Activated CD8-positive, alpha-beta memory T cell treated with anti-CD3 and anti-CD28 coated beads for 48 hours (primary cell): ENCODE results near the gene VSTM2B.

ENCODE experiments used
- DNase-seq, 3 experiments: peaks; one replicate each; pipeline ENCODE4 v3.0.0-alpha.2; 2020; ENCODE audit warnings: low read depth in 2 of 3, low spot score in 2 of 3

The VSTM2B gene

GRCh38 chr19:29563486-29564101 is 37.8 kb downstream of the VSTM2B start:
- DNase-seq: no peak

DNA sequence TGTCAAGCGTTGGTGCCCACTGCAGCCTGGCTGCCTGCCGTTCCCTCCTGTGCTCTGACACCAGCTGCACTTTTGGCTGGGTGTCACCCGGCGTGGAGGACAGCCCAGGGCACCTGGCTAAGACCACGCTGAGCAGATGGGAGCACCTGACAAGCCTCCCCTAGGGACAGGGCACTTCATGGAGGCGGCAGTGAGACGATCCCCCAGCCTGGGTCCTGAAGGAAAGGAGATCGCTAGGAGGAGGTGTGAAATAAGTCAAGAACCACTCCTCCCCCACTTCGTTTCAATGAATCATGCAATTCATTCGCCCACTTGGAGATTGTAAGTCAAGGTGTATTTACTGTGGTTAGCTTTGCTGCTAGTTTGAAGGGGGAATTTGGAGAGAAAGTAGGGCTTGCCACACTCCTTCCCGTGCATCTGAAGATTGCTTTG is 38.8 kb downstream of the VSTM2B start:
- no peak for DNase-seq

DNA sequence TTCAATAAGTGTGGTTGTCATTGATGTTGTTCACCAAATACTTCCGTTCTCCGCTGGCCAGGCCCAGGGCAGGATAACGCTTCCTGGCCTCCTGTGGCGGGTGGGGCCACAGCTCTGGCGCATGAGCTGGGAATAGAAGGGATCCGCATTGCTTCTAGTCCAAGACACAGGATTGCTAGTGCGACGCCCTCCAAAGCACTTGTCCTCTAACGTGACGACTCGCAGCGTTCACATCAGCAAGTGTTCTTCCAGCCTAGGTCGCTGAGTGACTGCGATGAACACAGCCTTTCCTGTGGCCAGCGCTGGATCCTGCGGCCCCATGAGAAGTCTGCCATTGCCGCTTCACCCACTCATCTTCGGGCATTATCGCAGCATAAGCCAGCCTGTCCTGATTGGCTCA is 39.4 kb downstream of the VSTM2B start:
- DNase-seq: no peak

DNA sequence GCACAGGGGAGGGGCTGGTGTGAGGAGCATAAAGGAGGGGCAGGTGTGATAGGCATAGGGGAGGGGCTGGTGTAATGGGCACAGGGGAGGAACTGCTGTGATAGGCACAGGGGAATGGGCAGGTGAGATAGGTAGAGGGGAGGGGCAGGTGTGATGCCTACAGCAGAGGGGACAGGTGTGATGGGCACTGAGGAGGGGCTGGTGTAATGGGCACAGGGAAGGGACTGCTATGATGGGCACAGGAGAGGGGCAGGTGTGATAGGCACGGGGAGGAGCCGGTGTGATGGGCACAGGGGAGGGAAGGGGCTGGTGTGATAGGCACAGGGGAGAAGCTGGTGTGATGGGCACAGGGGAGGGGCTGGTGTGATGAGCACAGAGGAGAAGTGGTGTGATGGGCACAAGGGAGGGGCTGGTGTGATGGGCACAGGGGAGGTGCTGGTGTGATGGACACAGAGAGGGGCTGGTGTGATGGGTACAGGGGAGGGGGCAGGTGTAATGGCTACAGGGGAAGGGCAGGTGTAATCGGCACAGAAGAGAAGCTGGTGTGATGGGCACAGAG is 40.8 kb downstream of the VSTM2B start:
- no peak for DNase-seq

DNA sequence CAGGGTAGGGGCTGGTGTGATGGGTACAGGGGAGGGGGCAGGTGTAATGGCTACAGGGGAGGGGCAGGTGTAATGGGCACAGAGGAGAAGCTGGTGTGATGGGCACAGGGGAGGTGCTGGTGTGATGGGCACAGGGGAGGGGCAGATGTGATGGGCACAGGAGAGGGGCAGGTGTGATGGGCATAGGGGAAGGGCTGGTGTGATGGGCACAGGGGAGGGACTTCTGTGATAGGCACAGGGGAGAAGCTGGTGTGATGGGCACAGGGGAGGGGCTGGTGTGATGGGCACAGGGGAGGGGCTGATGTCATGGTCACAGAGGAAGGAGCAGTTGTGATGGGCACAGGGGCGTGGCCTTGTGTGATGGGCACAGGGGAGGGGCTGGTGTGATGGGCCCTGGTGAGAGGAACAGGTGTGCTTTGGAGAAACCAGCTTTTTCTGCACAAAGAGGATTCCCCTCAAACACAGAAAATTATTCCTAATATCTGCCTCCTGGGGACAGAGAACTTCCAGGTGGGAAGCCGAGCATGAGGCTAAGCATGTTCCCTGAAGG is 41.6 kb downstream of the VSTM2B start:
- no peak for DNase-seq

GRCh38 chr19:29568036-29569025 is 42.5 kb downstream of the VSTM2B start:
- DNase-seq: no peak

DNA sequence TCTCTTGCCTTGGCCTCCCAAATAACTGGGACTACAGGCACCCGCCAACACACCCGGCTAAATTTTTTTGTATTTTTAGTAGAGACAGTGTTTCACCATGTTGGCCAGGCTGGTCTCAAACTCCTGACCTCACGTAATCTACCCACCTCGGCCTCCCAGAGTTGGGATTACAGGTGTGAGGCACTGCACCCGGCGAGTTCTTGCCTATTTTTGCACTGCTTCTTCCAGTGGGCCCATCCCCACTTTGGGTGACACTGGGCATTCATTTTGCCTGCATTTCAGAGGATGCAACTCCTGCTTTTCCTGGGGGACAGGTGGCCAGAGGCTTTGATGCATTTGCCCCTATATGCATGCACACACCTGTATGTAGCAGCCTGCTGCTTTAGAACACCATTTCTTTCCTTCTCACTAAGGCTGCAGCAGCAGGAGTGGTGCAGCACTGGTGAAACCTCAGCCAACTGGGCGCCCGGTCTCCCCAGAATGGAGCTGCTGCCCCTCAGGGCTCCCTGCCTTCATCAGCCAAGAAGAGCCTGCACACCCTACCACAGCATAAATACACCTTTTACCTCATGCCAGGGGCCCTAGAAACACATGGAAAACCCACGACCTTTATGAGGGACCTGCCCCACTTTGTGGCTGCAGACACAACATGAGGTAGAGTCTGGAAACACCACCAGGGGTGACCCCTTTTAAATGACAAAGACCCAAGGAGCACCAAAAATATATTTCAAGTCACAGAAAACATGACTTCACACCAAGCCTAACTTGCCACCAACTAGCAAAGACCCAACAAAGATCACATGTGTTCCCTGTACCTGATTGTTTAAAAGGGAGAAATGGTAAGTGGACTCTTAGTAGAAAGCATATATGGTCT is 43.5 kb downstream of the VSTM2B start:
- no peak for DNase-seq

GRCh38 chr19:29571181-29571580 is 45.4 kb downstream of the VSTM2B start:
- no peak for DNase-seq

DNA sequence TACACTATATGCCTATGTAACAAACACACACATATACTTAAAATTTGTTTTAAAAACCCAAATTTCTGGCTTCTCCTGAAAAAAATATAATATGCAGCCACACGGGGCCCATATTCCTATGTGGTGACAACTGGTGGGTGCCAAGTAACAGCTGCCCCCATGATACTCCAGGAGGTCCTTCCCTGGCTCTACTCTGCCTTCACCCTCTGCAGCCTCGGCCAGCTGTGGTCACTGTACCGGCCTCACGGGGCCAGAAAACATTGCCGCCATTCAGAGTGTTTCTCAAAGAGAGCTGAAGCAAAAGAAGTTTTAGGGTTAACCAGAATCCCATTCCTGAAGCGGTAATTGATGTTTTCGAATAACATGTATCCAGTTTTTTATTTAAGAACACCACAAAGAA is 47.7 kb downstream of the VSTM2B start:
- DNase-seq: no peak

DNA sequence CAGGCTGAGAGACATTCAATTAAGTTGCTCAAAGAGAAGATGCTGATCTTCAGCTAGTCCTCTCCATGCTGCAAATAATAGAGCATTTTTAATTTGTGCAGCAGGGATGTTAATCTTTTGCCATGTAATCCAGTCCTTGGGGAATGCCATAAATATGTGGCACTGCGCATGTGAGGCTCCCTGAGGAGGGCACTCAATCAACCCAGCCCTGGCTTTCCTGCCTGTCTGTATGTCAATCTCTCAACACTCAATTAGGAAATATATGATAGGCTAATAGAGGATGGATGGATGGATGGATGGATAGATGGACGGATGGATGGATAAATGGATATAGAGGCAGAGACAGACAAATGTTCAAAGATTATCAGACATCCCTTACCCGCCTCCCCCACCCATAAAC is 48.7 kb downstream of the VSTM2B start:
- no peak for DNase-seq

GRCh38 chr19:29576046-29576606 is 50.3 kb downstream of the VSTM2B start:
- DNase-seq: no peak

GRCh38 chr19:29576761-29577648 is 51.2 kb downstream of the VSTM2B start:
- DNase-seq: no peak

- DNase-seq: no peak
Measured at GRCh38 chr19:29577649-29577963, 51.8 kb downstream of the VSTM2B start.

DNA sequence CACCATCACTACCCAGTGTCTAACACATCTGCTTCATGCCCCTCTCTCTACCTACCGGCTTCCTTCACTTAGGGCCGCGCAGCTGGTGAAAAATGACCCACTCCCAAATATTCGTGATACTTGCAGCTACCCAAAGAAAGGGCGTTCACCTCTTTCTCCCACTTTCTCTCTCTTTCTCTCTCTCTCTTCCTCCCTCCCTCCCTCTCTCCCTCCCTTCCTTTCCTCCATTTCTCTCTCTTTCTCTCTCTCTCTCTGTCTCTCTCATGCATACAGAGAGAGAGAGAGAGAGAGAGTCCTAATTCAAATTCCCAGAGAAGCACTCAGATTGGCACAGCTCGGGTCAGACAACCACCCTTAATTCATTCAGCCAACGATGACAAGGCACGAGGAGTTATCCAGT is 52.6 kb downstream of the VSTM2B start:
- no peak for DNase-seq

- no peak for DNase-seq
Measured at GRCh38 chr19:29579308-29579910, 53.6 kb downstream of the VSTM2B start.

GRCh38 chr19:29581398-29581797 is 55.6 kb downstream of the VSTM2B start:
- no peak for DNase-seq

DNA sequence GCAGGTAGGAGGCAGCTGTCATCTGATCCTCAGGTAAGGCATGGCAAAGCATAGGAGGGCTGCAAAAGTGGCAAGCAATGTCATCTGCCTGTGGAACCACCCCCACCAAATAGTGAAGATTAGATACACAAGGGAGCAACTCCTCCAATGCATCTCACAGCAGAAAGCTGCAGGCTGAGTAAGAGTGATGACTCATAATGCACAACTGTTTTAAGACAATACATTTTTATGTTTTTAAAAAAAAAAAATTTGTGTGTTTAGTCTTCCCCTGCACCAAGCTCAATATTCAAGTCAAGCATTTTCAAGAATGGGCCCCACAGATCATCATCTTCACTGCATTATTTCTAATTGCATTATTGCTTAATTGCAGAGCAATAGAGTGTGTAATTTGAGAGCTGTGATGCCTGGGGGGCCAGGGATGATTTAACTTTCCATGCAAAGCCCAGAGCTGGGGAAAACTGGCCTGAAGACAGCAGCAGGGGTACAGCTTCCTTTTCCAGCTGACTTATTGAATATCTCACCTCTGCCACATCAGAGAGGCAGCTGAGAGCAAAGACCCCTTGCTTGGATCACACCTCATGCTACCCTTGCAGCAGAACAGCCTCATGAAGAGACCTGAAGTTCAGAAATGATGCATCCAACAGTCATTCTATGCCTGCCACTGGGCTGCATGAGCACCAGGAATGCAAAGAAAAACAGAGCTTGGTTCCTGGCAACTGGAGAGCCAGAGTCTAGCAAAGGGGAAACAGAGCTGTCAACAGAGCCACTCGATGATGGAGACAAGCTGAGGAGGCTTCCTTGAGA is 57.6 kb downstream of the VSTM2B start:
- DNase-seq: no peak

DNA sequence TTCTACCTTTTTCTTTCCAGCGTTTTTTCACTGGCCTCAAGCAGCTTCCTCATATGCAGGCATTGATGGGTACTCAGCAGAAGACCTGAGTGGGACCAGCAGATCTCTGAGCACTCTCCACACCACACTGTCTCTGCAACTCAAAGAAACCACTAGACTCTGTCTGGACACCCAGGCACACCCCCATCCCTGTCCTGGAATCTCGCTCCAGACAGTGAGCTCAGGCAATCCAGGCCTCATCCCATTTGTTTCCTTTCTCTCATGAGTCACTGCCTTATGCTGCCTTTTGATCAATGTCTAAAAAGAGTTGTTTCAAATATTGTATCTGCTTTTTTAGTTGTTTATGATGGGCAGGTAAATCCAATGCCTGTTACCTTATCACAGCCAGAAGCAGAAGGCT is 60.6 kb downstream of the VSTM2B start:
- DNase-seq: no peak
